GM19468 (cell line): Measurements from ENCODE around the gene DSTN.

Experiments used
- ATAC-seq: cut with Tn5 transposase; IDR thresholded peaks from one replicate; pipeline ENCODE4 v1.9.1; 2021; ENCODE audit warnings: mild to moderate bottlenecking, moderate library complexity, moderate number of reproducible peaks; ENCODE audit not compliant: unreplicated experiment; ENCODE audit errors: extremely low read depth

The DSTN gene

DNA sequence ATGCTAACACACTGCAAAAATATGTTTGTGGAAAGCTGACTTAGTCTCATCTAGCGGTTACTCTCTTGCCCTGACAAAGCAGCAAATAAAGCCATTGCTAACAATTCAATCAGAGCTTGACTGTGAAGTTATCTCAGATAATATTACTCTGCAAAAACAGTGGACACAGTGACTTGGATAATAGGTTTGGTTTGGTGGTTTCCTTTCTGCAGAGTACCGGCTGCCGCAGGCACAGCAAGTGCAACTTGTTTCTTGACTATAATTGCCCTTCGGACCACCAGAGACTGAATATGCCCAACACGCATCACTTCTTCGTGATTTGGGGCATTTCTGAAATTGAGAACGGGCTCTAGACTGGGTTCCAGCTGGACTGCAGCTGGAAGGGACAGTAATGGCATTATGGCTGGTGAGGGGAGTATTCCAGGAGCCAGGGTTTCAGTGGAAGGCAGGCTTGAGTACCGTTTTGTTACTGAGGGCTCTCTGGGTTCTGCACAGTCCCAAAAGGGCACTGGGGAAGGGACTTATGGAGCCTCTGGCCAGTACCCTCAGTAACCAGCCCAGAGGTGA is 40.0 kb downstream of the DSTN start:
- no peak for ATAC-seq

DNA sequence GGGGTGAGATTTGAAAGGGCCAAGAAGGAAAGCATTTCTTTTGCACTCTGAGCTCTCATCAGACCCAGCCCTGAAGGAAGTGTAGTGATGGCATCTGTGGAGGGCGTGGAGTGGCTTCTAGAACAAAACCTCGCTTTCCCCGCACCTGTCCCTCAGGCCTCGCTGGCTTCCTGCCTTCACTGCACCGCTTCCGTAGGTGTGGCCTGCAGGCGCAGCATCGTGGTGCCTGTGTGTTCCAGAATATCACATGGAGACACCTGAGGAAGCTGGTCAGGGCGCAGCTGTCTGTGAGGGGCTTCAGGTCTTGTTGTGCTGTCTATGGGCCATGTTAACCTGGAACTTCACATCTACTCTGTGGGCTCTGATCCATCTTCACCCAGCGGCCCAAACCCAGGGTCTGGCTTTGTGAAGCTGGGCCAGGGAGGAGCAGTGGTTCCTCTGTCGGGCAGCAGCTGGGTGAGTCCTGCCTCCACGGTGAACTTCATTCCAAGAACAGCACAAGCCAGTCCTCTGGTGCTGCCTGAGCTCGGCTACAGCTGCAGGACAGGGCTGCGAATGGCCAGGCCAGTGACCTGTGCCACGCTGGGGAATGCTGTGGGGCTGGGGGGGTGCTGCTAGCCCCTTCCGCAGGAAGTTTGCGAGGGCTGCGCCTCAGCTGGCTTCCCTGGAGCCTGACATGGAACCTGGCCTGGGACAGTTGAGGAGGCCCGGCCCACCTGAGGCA is 40.9 kb downstream of the DSTN start:
- ATAC-seq = no peak

DNA sequence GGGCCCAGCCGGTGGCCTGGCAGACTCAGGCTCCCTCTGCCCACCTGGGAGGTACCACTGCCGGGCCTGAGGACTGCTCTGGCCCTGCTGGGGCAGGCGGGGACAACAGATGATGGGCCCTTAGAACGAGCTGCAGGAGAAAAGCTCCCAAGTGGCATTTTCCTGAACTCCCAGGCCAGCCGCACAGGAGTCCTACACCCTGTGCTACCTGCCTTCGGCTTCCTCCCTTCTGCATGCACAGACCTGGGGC is 41.3 kb downstream of the DSTN start:
- ATAC-seq = no peak

DNA sequence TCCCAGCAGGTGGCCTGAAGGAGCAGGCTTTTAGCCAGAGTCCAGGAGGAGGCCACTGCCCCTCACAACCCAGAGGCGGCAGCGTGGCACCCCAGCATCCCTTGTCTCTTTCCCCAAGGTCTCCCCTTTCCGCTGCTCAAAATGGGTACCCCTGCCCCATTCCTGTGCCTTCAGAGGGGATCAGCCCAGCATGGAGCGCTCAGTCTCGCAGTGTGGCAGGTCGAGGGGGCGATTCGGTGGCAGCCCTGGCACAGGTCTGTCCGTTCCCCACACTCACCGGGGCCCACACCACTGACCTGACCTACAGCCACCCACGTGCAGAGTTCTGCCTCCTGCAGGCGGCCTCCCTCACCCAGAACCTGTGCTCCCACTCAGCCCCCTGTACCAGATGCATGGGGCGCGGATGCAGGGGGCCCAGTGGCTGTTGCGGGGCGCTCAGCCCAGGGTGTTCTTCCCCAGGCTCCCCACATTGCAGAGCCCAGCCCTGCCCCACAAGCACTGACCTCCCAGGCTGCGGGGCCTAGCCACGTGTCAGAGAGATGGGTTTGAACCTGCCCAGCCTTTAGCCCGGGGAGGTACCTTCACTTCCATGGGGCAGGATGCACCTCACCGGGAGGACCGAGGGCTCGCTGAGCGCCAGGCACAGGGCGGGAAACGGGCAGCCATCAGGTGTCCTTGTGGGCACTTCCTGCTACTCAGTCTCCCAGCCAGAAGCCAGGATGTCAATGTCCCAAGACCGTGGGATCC is 41.8 kb downstream of the DSTN start:
- no peak for ATAC-seq

DNA sequence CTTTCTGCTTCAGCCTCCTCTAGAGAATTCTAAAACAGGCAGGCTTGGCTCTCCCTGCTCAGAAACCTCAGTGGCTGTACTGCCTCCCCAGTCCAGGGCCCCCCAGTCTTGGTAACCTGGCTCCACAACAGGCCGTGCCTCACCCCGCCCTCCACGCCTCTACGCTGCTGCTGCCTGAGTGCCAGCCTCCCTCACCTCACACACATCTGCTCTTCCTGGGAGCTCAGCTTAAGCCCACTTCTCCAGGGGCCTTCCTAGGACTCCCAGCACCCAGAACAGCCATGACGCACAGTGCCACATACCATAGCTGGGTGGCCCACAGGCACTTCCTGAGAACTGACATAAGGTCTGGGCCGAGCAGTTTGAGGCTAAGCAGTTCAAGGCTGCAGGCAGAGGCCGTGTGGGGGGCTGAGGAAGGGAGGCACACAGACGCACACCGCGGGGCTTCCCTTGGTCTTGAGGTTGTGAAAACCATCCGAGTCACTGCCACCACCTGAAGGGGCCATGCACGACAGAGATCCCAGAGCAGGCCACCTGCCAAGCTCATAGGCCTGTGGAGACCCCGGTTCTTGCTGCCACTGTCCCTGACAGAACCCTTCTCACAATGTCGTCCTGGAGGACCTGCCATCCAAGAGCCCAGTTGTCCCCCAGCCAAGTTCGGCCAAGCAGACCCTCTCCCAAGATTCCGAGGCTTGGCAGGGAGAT is 42.6 kb downstream of the DSTN start:
- no peak for ATAC-seq

DNA sequence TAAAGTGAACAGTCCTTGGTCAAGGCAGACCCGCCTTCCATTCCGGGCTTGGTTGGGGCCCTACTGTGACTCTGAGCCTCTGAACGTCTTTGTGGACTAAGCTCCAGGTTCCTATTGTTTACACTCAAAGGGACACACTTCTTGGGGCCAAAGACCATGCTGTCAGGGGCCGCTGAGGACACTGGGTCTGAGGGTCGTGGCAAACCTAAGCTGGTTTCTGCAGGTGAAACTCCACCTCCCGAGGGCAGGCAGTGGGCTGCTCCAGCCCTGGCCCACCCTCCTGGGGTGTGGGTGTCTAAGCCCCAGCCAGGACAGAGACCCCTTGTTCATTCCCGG is 43.1 kb downstream of the DSTN start:
- ATAC-seq = no peak

DNA sequence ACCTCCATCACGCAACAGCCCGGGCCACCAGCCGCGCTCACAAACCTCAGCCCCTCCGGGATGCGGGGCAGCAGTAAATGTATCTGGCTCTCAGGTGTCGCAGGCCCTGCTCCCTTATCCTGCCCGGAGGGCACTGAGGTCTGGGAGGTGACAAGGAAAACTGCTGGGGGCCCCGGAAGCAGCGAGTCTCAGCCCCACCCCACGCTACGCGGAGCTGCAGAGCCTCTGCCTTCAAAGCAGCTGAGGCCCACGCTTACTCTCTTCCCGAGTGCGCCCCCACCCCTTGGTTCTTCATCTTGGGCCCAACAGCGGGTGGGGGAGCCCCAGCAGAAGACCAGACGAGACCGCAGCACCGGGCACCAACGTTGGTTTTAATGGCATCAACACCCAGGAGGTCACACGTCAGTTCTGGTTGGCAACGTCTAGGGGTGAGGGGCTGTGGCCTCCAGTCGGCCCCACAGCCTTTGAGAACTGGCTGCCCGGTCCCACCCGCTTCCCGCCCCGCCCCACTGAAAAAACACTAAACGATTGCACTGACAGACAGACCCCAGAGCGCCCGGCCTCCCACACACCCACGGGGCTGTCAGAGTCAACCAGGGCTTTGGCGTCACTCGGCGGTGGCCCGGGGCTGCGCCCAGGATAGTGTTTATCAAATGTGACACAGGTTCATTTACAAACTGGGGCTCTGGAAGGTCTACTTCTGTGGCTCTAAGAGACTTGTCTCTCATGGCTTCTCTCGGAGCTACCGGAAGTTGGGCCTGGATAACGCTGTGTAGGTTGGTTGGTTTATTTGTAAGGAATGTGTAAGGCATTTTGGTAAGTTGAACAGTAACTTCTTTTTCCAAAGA is 43.7 kb downstream of the DSTN start:
- no peak for ATAC-seq

DNA sequence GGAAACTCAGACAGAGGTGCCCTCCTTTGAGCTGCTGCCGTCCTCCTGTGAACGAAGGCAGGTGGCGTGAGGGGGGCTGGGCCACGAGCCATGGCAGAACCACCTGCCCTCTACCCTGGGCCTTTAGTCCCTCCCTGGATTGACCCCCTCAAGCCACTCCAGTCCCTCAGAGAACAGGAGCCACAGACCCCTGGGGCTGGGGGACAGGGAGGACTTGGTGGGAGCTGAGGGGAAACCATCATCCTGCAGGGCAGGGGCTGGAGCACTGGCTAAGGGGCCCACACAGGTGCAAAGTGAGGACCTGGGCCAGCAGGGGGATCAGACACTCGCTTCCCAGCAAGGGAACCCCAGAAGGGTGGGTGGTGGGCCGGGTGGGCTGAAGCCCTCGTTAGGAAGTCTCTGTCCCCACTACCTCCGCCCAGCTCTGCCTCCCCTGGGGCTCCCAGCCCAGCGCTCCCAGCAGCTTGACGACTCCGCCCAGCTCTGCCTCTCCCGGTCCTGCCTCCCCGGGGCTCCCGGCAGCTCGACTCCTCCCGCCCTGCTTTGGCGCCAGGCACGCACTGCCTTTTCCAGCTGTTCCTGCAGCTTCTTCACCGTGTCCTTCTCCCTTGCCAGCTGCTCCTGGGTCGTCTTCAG is 44.4 kb downstream of the DSTN start:
- no peak for ATAC-seq

DNA sequence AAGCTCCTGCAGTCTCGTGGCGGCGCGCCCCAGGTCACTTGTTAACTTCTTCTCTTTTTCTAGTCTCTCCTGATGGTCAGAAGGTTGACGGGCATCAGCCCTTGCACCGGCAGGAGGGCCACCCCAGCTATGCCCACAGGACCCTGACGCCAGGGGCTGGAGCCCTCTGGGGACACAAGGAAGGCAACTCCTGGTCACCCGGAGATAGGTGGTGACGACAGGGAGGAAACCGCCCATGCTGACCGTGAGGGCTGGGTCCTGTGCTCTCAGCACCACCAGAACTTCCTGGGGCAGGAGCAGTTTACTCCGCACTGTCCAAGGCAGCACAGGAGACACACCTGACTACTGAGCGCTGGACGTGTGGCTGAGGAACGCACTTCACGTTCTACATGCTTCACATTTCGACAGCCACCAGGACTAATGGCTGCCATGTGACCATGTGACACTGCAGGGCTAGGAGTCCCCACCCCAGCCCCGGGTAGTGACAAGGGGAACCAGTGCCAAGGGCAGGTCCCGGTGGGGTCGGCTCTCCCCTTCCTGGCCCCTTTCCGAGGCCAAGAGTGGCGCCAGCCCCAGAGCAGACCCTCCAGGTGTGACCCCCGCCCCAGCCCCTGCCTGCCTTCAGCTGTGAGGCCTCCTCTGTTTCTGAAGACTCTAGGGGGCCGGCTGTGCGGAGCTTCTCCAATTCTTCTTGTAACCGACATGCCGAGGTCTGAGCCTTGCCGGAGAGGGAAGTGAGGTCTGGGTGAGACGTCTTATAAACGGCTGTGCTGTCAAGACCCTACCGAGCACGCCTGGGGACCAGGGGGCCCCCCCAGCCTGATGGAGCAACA is 45.2 kb downstream of the DSTN start:
- no peak for ATAC-seq

DNA sequence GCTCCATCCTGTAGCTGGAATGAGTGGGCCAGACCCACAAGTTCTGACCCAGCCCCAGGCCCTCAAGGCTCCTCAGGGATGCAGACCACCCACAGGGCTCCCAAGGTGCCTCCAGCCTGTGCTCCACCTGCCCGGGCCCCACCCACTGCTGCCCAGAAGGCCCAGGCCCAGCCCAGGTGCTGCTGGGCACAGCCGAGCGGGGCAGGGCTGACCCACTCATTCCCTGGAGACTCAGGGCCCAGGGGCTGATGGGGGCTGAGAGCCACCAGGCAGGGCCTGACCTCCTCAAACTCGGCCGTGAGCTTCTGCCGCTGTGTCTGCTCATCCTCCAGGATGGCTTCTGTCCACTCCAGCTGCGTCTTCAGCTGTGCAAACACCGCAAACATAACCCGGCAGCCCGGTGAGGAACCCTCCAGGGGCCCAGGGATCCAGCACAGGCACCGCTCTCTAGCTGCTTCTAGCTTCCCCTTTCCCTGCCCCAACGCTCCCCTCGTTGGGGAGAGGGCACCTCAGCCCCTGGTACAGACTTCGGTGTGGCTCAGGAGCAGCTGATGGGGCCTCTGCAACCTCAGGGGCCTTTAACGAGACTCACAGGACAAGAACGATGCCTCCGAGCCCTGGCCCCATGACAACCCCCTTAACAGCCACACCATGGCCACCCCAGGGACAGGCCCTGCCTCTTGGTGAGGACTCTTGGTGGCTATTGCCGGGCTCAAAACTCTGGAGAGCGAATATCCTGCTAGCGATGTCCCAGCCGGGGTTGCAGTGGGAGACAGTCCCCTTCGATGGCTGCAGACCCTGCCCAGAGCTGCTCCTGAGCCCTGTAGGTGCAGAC is 46.0 kb downstream of the DSTN start:
- ATAC-seq = no peak

DNA sequence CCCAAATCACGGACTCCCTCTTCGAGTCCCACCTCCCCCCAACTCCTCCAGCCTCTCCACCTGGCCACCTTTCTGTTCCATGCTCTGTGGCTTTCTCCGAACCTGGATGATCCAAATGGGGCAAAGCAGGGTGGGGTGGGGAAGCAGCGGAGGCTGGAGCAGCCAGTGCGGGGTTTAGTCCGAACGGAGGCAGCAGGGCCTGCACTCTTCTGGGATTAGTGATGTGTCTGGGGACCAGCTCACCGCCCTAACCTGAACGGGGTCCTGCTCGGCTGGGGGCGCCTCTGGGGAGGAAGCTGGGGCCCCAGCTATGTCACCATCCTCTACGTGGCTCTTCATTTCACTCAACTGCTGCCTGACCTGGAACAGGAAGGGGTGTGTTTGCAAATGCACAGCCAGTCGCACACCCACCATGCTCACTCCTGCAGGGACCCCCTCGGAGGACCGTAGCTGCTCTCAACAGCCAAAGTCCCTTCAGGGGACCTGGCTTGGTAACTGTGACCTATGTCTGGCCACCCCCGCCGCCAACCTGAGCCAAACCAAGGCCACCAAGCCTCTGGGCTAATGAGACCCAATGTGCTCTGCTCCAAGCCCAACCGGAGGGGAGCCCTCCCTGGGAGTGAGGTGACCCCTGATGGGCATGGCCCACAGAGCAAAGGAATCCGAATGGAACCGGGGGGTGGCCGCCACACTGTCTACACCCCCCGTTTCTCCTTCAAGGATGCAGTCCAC is 46.8 kb downstream of the DSTN start:
- no peak for ATAC-seq

DNA sequence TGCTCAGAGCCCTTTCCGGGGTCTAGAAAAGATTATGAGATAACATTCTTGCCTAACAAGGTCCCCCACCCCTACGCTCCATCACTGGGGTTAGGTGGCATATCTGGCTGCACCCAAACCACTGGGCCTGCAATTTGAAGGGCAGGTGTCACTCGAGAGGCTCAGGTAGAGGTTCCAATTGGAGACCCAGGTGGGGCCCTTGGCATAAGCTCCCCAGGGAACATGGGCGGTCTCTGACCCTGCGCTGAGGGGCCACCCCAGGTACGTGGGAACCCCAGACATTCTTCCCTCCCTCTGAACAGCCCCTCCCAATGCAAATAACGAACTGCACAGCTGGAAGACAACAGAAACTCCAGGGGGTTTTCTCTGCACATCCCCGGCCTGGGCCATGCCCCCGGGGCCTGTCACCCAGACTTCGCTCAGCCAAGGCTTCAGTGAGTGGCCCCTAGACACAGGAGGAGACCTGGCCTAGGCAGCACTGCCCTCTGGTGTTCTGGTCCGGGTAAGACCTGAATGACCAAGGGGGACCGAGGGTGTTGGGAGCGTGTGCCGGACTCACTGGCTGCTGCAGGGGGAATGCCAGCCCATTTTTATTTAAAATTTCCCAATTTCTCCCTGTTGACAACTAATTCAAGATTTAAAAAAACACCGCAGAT is 47.5 kb downstream of the DSTN start:
- ATAC-seq = no peak

DNA sequence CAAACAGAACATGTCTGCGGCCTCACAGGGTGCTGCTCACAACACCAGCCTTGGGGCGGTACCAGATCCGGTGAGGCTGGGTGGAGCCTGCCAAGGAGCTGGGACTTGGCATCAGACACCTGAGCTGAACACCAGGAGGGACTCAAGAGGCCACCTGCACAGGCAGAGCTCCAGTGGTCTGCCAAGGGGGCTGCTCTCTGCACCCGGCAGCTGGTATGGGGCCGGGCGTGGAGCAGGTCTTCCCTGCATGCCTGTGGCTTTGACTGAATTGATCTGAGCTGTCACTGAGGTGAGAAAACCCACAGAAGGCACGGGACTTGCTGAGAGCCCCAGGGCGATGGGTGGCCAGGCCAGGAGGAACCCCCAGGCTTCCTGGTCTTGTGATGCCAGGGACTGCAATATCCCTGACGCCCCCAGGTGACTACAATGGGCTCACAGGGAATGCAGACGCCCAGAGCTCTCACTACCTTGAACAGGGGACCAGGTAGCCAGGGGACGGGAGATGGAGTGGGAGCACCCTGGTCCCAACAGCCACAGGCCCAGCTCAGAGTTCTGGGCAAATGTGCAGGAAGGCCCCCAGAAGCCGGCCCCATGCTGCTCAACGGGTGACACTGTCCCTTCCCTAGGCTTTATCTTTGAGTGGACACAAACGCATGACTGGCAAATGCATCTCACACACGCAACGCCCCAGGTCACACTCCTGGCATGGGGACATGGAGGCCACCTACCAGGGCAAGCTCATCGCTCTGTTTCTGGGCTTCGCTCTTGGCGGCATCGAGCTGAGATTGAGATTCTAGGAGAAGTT is 48.2 kb downstream of the DSTN start:
- no peak for ATAC-seq

DNA sequence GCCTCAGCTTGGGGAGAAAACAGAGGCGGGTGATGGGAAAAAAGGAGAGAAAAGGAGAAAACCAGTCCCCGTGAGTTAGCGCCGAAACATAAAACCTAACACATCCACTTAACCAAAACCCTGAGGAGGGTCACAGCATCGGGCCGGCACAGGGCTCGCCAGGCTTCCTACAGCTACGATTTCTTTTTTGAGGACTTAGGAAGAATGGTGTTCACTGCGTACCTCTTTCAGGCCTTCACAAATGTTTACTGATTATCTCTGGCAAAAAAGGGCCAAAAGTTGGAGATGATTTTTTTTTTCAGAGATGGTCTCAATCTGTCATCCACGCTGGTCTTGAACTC is 48.8 kb downstream of the DSTN start:
- no peak for ATAC-seq

DNA sequence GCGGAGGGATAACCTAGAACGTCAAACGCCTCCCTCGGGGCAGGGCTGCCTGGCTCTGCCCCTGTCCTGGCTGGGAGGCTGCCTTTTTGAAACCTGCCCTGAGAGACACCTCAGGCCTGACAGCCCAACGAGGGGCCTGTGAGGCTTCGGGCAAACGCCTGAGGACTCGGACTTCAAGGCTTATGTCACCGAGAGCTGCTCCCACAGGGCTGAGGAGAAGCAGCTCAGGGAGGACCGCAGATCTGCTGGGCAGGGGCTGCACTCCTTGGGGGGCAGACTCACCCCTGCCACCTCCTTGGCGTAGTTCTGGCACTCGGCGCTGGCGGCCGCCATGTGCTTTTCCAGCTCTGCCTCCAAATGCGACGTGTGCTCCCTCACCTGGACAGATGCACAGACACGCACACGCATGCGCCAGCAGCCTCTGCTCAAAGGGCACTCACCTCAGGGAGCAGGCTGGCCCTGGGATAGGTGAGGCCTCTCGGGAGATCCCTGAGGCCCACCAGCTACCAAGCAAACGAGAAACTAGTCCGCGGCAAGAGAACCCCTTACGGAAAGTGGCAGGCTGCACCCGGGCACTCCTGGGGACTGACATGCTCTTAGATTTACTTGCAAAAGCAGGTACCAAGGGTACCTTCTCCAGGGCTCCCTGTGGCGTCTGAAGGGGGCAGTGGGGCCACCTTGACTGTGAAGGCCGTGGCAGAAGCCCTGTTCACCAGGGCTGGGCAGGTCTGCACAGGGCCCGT is 49.6 kb downstream of the DSTN start:
- no peak for ATAC-seq
